ENCODE measurements around the gene CPE.

CPE gene

DNA sequence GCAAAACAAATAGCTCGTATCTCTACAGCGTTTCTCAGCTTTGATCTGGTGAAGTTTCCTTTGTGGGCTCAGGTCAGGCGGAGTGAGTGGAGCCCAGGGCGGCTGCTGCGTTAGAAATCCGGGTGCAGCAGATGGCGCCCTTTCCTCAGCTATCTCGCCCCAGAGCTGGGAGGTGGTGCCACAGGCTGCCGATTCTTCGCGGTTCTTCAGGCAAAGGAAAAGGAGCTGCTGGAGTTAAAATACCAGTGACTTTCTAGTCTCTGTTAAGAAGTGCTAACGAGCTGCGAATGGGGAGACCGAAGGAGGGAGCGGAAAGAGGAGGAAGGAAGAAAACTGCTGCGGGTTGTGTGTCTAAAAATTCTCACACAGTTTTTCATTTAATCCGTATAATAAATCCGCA is 114.6 kb downstream of the CPE start:
- no peaks in the 10 kb centered on the region for H3K36me3 Mint-ChIP-seq (ENCODE audit: low read depth)
- peak; percentile 69 for TF ChIP-seq CTCF (IDR thresholded peaks at IDR 0.05)
- H3K9me3 Mint-ChIP-seq = no peaks in the 10 kb centered on the region
- H3K4me1 Mint-ChIP-seq = peaks cover 6% of the 10 kb centered on the region
- peak; percentile 81 for DNase-seq
- H3K27me3 Mint-ChIP-seq (ENCODE audit: low read depth, poor library complexity) = peaks cover 11% of the 10 kb centered on the region
- peak overlapping the region; percentile 66 for H3K4me3 Mint-ChIP-seq
- H3K27ac Mint-ChIP-seq = no peak overlapping the region

- Mint-ChIP-seq H3K9me3 (peaks cover 3% of the 10 kb centered on the region), H3K27me3 (ENCODE audit: low read depth, poor library complexity) (peaks cover 3% of the 10 kb centered on the region), H3K36me3 (ENCODE audit: low read depth) (no peaks in the 10 kb centered on the region), H3K27ac (peak overlapping the region; percentile 4), H3K4me3 (no peak overlapping the region), H3K4me1 (no peaks in the 10 kb centered on the region)
- DNase-seq = no peak
- no peak for TF ChIP-seq CTCF (IDR thresholded peaks at IDR 0.05)
Observed at GRCh38 chr4:165502916-165503907, 124.4 kb downstream of the CPE start.

- no peak for DNase-seq
- H3K4me1 Mint-ChIP-seq = no peaks in the 10 kb centered on the region
- H3K36me3 Mint-ChIP-seq (ENCODE audit: low read depth) = no peaks in the 10 kb centered on the region
- H3K4me3 Mint-ChIP-seq = no peak overlapping the region
- H3K27ac Mint-ChIP-seq = no peak overlapping the region
- TF ChIP-seq CTCF (IDR thresholded peaks at IDR 0.05) = no peak
- H3K9me3 Mint-ChIP-seq = peaks cover 3% of the 10 kb centered on the region
- H3K27me3 Mint-ChIP-seq (ENCODE audit: low read depth, poor library complexity) = peaks cover 3% of the 10 kb centered on the region
Observed at GRCh38 chr4:165504184-165504583, 125.4 kb downstream of the CPE start.

- Mint-ChIP-seq H3K4me3 (no peak overlapping the region), H3K4me1 (no peaks in the 10 kb centered on the region)
Observed at GRCh38 chr4:165505958-165506837, 127.4 kb downstream of the CPE start.

DNA sequence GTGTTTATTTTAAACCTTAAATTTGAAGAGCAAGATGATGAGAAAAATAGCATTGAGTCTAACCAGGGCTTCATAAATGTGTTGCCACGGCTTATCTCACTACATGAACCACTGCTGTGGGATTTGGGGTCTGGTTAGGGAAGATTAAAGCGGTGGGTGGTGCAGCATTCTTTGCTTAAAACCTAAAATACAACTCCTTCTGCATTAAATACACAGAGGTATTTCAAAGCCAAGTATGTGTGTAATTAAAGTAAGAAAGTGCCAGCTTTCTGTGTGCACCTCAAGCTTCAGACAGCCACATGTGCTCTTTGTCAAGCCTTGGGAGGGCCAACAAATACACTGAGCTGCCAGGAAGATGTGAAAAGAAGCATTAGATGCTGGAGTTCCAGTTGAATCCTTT is 128.0 kb downstream of the CPE start:
- Mint-ChIP-seq H3K4me1 (no peaks in the 10 kb centered on the region), H3K9me3 (no peaks in the 10 kb centered on the region), H3K36me3 (ENCODE audit: low read depth) (no peaks in the 10 kb centered on the region), H3K27ac (no peak overlapping the region), H3K27me3 (ENCODE audit: low read depth, poor library complexity) (peaks cover 3% of the 10 kb centered on the region), H3K4me3 (no peak overlapping the region)
- DNase-seq = no peak
- no peak for TF ChIP-seq CTCF (IDR thresholded peaks at IDR 0.05)

More at GRCh38 chr4:165505958-165506837, 127.4 kb downstream of the CPE start:
- Mint-ChIP-seq H3K36me3 (ENCODE audit: low read depth) (no peaks in the 10 kb centered on the region), H3K27ac (no peak overlapping the region), H3K27me3 (ENCODE audit: low read depth, poor library complexity) (peaks cover 3% of the 10 kb centered on the region), H3K9me3 (no peaks in the 10 kb centered on the region)
- no peak for TF ChIP-seq CTCF (IDR thresholded peaks at IDR 0.05)
- no peak for DNase-seq
